ENCODE results near the gene TRNT1. TPM values are rescaled to one million over a fixed set of nuclear protein-coding genes. Genes with fewer than 3 reads are reported as not detected.

TRNT1 gene
- total RNA-seq, 1 experiment from 2014 or later, result 22.8 TPM

- H3K9me3 ChIP-seq (ENCODE audit: control insufficient read depth, insufficient read depth, low read depth, low read length), result no peaks in the 10 kb centered on the region
- in situ Hi-C loops (cut with HindIII; ENCODE audit: low pct_unique_long_range_greater_than_20kb, low sequenced_read_pairs) (no loop called here), intact Hi-C loops (cut with micrococcal nuclease; ENCODE audit: unreplicated experiment) (no loop called here)
- ChIA-PET POLR2A (no interaction called here), CTCF (no interaction called here)
- no peaks in the 10 kb centered on the region for H3K4me1 ChIP-seq (ENCODE audit: control insufficient read depth, insufficient read depth, low read length)
- BruUV-seq (replicated peaks), result no TSS peak
- H3K36me3 ChIP-seq (ENCODE audit: control insufficient read depth, insufficient read depth, low read length), result peaks cover 8% of the 10 kb centered on the region; the same call in 1 of the 2 replicates
- no peaks in the 10 kb centered on the region for H3K27me3 ChIP-seq (ENCODE audit: control insufficient read depth, insufficient read depth, low read length)
- ATAC-seq, result no peak
- H3K4me3 ChIP-seq (ENCODE audit: low read depth in 2 of 2, low read length in 2 of 2), result no peak overlapping the region
- TF ChIP-seq REST (IDR thresholded peaks at IDR 0.05; ENCODE audit: insufficient read depth in 1 of 2, low read depth in 2 of 2, low read length in 1 of 2), result no peak
- TF ChIP-seq CTCF (IDR thresholded peaks at IDR 0.05), result peak; percentile 56
- no peak for TF ChIP-seq SIN3A (IDR thresholded peaks at IDR 0.05; ENCODE audit: borderline replicate concordance, insufficient read depth, low read depth, low read length)
- no peak for TF ChIP-seq TCF7L2 (IDR thresholded peaks at IDR 0.05; ENCODE audit: low read depth, low read length)
- no peak overlapping the region for H3K27ac ChIP-seq (ENCODE audit: low read length)
- DNase-seq (ENCODE audit: low read depth, low spot score), result peak; percentile 13
These were observed 44.3 kb downstream of the TRNT1 start for GRCh38 chr3:3170998-3171397.

GRCh38 chr3:3172627-3173026 lies 45.9 kb downstream of the TRNT1 start:
- BruUV-seq (replicated peaks), result no TSS peak
- TF ChIP-seq REST (IDR thresholded peaks at IDR 0.05; ENCODE audit: insufficient read depth in 1 of 2, low read depth in 2 of 2, low read length in 1 of 2), result no peak
- ATAC-seq, result no peak
- DNase-seq (ENCODE audit: low read depth, low spot score), result no peak
- in situ Hi-C loops (cut with HindIII; ENCODE audit: low pct_unique_long_range_greater_than_20kb, low sequenced_read_pairs), result no loop called here
- intact Hi-C loops (cut with micrococcal nuclease; ENCODE audit: unreplicated experiment), result no loop called here
- Histone ChIP-seq H3K9me3 (ENCODE audit: control insufficient read depth, insufficient read depth, low read depth, low read length) (no peaks in the 10 kb centered on the region), H3K4me1 (ENCODE audit: control insufficient read depth, insufficient read depth, low read length) (no peaks in the 10 kb centered on the region), H3K36me3 (ENCODE audit: control insufficient read depth, insufficient read depth, low read length) (peaks cover 4% of the 10 kb centered on the region; the same call in 1 of the 2 replicates), H3K27ac (ENCODE audit: low read length) (no peak overlapping the region), H3K4me3 (ENCODE audit: low read depth in 2 of 2, low read length in 2 of 2) (no peak overlapping the region), H3K27me3 (ENCODE audit: control insufficient read depth, insufficient read depth, low read length) (no peaks in the 10 kb centered on the region)
- ChIA-PET POLR2A (no interaction called here), CTCF (no interaction called here)

All from Panc1 (cell line).